ENCODE results near the gene IL21R.
"Not testable (repeated sequence)": the region's sequence is repeated elsewhere in the genome, so short reads cannot be mapped to it uniquely, and the experiment has no call there.

Gene IL21R

GRCh38 chr16:27403601-27403992 is 1.6 kb downstream of the IL21R start:
- Mint-ChIP-seq H3K27me3 (no peaks in the 10 kb centered on the region), H3K4me3 (peak overlapping the region; percentile 98), H3K9me3 (ENCODE audit: low read depth) (no peaks in the 10 kb centered on the region), H3K4me1 (ENCODE audit: low read depth) (peaks cover 62% of the 10 kb centered on the region), H3K36me3 (peaks cover 22% of the 10 kb centered on the region), H3K27ac (peak overlapping the region; percentile 99)

- no peaks in the 10 kb centered on the region for H3K9me3 Mint-ChIP-seq (ENCODE audit: low read depth)
- peak overlapping the region; percentile 99 for H3K27ac Mint-ChIP-seq
- H3K27me3 Mint-ChIP-seq: no peaks in the 10 kb centered on the region
- peaks cover 22% of the 10 kb centered on the region for H3K36me3 Mint-ChIP-seq
- peaks cover 63% of the 10 kb centered on the region for H3K4me1 Mint-ChIP-seq (ENCODE audit: low read depth)
- H3K4me3 Mint-ChIP-seq: peak overlapping the region; percentile 98
These were observed 2.3 kb downstream of the IL21R start for GRCh38 chr16:27404163-27404823.

GRCh38 chr16:27405546-27406451 is 3.8 kb downstream of the IL21R start:
- Mint-ChIP-seq H3K9me3 (ENCODE audit: low read depth) (no peaks in the 10 kb centered on the region), H3K27me3 (no peaks in the 10 kb centered on the region), H3K4me1 (ENCODE audit: low read depth) (peaks cover 62% of the 10 kb centered on the region), H3K4me3 (peak overlapping the region; percentile 98), H3K27ac (peak overlapping the region; percentile 99), H3K36me3 (peaks cover 29% of the 10 kb centered on the region)

- Mint-ChIP-seq H3K36me3 (peaks cover 31% of the 10 kb centered on the region), H3K4me1 (ENCODE audit: low read depth) (peaks cover 60% of the 10 kb centered on the region), H3K27ac (peak overlapping the region; percentile 99), H3K4me3 (peak overlapping the region; percentile 98), H3K9me3 (ENCODE audit: low read depth) (no peaks in the 10 kb centered on the region), H3K27me3 (no peaks in the 10 kb centered on the region)
These were observed 4.6 kb downstream of the IL21R start for GRCh38 chr16:27406511-27407128.

- peaks cover 36% of the 10 kb centered on the region for H3K36me3 Mint-ChIP-seq
- peaks cover 61% of the 10 kb centered on the region for H3K4me1 Mint-ChIP-seq (ENCODE audit: low read depth)
- H3K27ac Mint-ChIP-seq: peak overlapping the region; percentile 99
- H3K9me3 Mint-ChIP-seq (ENCODE audit: low read depth): peaks cover 5% of the 10 kb centered on the region
- H3K4me3 Mint-ChIP-seq: peak overlapping the region; percentile 98
- no peaks in the 10 kb centered on the region for H3K27me3 Mint-ChIP-seq
These were observed 5.2 kb downstream of the IL21R start for GRCh38 chr16:27407133-27407532.

GRCh38 chr16:27408012-27408601 is 6.1 kb downstream of the IL21R start:
- peaks cover 42% of the 10 kb centered on the region for H3K36me3 Mint-ChIP-seq
- H3K4me3 Mint-ChIP-seq: peak overlapping the region; percentile 98
- H3K9me3 Mint-ChIP-seq (ENCODE audit: low read depth): peaks cover 14% of the 10 kb centered on the region
- H3K4me1 Mint-ChIP-seq (ENCODE audit: low read depth): peaks cover 68% of the 10 kb centered on the region
- no peaks in the 10 kb centered on the region for H3K27me3 Mint-ChIP-seq
- H3K27ac Mint-ChIP-seq: peak overlapping the region; percentile 99

DNA sequence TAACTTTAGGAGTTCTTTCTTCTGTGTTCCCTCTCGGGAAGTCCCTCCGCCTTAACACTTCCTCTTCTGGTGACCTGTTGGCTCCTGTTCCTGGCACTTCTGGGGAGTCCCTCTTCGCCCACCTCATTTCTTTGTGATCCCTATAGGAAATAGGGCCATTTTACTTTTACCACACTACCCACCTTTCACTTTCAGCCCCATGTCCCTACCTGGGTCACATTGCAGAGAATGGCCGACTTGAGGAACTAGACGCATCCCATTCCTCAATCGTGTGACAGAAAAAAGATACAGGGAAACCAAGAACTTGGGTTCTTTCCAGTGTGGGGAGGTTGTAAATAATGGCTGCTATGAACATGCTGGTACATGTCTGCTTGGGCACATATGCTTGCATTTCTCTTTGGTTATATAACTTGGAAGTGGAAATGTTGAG is 6.6 kb downstream of the IL21R start:
- peak overlapping the region; percentile 99 for H3K27ac Mint-ChIP-seq
- peak overlapping the region; percentile 98 for H3K4me3 Mint-ChIP-seq
- H3K27me3 Mint-ChIP-seq: no peaks in the 10 kb centered on the region
- H3K36me3 Mint-ChIP-seq: peaks cover 44% of the 10 kb centered on the region
- H3K9me3 Mint-ChIP-seq (ENCODE audit: low read depth): peaks cover 18% of the 10 kb centered on the region
- peaks cover 73% of the 10 kb centered on the region for H3K4me1 Mint-ChIP-seq (ENCODE audit: low read depth)

DNA sequence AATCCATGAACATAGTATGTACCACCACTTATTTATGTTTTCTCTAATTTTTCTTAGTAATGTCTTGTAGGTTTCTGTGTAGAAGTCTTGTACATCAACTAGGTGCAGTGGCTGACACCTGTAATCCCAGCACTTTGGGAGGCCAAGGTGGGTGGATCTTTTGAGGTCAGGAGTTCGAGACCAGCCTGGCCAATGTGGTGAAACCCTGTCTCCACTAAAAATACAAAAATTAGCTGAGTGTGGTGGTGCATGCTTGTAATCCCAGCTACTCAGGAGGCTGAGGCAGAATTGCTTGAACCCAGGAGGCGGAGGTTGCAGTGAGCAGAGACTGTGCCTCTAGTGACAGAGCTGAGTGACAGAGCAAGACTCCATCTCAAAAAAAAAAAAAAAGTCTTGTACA is 8.0 kb downstream of the IL21R start:
- H3K9me3 Mint-ChIP-seq (ENCODE audit: low read depth): peaks cover 18% of the 10 kb centered on the region
- H3K27ac Mint-ChIP-seq: peak overlapping the region; percentile 84
- peak overlapping the region; percentile 71 for H3K4me3 Mint-ChIP-seq
- peaks cover 48% of the 10 kb centered on the region for H3K36me3 Mint-ChIP-seq
- H3K4me1 Mint-ChIP-seq (ENCODE audit: low read depth): peaks cover 79% of the 10 kb centered on the region
- not testable (repeated sequence) for H3K27me3 Mint-ChIP-seq

- H3K27ac Mint-ChIP-seq: peak overlapping the region; percentile 84
- peak overlapping the region; percentile 71 for H3K4me3 Mint-ChIP-seq
- peaks cover 85% of the 10 kb centered on the region for H3K4me1 Mint-ChIP-seq (ENCODE audit: low read depth)
These were observed 8.8 kb downstream of the IL21R start for GRCh38 chr16:27410761-27411160.

DNA sequence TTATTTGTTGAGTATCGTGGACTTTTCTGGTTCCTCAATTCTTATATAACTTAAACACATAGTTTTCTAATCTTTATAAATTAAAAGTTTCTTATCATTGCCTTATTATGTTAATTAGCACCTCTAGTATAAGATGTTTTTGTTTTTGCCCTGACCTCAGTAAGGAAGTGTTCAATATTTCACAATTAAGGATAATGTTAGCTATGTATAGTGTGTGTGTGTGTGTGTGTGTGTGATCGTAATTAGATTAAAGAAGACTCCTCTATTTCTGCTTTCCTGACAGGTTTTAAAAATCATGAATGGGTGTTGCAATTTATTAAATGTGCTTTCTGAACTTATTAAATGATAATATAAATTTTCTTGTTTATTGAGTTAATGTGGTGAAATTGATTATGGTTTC is 12.0 kb downstream of the IL21R start:
- peaks cover 18% of the 10 kb centered on the region for H3K9me3 Mint-ChIP-seq (ENCODE audit: low read depth)
- peaks cover 45% of the 10 kb centered on the region for H3K36me3 Mint-ChIP-seq
- peak overlapping the region; percentile 37 for H3K27ac Mint-ChIP-seq
- H3K27me3 Mint-ChIP-seq: no peaks in the 10 kb centered on the region
- H3K4me3 Mint-ChIP-seq: peak overlapping the region; percentile 59
- peaks cover 69% of the 10 kb centered on the region for H3K4me1 Mint-ChIP-seq (ENCODE audit: low read depth)

More at GRCh38 chr16:27410761-27411160, 8.8 kb downstream of the IL21R start:
- Mint-ChIP-seq H3K36me3 (peaks cover 51% of the 10 kb centered on the region), H3K27me3 (no peaks in the 10 kb centered on the region), H3K9me3 (ENCODE audit: low read depth) (peaks cover 18% of the 10 kb centered on the region)

GRCh38 chr16:27414788-27415431 is 12.9 kb downstream of the IL21R start:
- peaks cover 47% of the 10 kb centered on the region for H3K36me3 Mint-ChIP-seq
- H3K27ac Mint-ChIP-seq: peak overlapping the region; percentile 75
- H3K4me1 Mint-ChIP-seq (ENCODE audit: low read depth): peaks cover 67% of the 10 kb centered on the region
- H3K4me3 Mint-ChIP-seq: peak overlapping the region; percentile 44
- H3K9me3 Mint-ChIP-seq (ENCODE audit: low read depth): peaks cover 18% of the 10 kb centered on the region
- no peaks in the 10 kb centered on the region for H3K27me3 Mint-ChIP-seq

GRCh38 chr16:27417047-27417671 is 15.2 kb downstream of the IL21R start:
- Mint-ChIP-seq H3K36me3 (peaks cover 54% of the 10 kb centered on the region), H3K27ac (peak overlapping the region; percentile 64), H3K27me3 (no peaks in the 10 kb centered on the region), H3K4me1 (ENCODE audit: low read depth) (peaks cover 62% of the 10 kb centered on the region), H3K9me3 (ENCODE audit: low read depth) (peaks cover 22% of the 10 kb centered on the region), H3K4me3 (no peak overlapping the region)

DNA sequence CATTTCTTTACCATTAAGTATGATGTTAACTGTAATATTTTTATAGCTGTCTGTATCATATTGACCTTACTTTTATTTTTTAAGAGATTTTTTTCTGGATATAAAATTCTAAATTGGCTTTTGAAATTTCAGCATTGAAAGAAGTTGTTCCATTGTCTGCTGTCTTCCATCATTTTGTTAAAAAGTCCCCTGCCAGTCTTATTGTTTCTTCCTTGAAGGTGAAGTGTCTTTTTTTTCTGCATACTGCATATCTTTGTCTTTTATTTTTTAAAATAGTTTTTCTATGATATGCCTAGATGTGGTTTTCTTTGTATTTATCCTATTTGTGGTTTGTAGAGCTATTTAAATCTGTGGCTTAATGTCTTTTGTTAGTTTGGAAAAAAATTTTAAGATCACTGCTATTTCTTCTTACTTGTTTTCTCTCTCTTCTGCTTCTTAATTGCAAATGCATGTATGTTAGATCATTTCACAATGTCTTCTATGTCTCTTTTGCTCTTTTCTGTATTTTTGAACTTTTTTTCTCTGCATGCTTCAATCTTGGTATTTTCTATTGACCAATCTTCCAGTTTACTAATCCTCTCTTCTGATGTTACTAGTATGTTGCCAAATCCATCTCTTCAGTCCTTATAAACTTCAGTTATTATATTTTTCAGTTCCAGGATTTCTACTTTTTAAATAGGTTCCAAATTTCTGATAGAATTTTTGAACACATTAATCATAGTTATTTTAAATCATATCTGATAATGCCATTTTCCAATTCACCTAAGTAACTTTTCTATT is 20.2 kb downstream of the IL21R start:
- Mint-ChIP-seq H3K27me3 (no peaks in the 10 kb centered on the region), H3K9me3 (ENCODE audit: low read depth) (peaks cover 13% of the 10 kb centered on the region), H3K4me3 (peak overlapping the region; percentile 40), H3K36me3 (peaks cover 48% of the 10 kb centered on the region), H3K27ac (peak overlapping the region; percentile 75), H3K4me1 (ENCODE audit: low read depth) (peaks cover 61% of the 10 kb centered on the region)

All from activated naive CD8-positive, alpha-beta T cell (primary cell).